Stimulated activated CD8-positive, alpha-beta memory T cell treated with anti-CD3 and anti-CD28 coated beads, Interleukin-7, amount 100 ng/mL, for 48 hours (primary cell): ENCODE measurements around the gene CYTH2.
"Not testable (repeated sequence)": the region's sequence is repeated elsewhere in the genome, so short reads cannot be mapped to it uniquely, and the experiment has no call there.

Source experiments
- DNase-seq, 2 donors: peaks; one replicate each; pipeline ENCODE4 v3.0.0-alpha.2; 2020; ENCODE audit warnings: low read depth in 1 of 2; ENCODE audit errors: extremely low read depth in 1 of 2

Gene CYTH2

DNA sequence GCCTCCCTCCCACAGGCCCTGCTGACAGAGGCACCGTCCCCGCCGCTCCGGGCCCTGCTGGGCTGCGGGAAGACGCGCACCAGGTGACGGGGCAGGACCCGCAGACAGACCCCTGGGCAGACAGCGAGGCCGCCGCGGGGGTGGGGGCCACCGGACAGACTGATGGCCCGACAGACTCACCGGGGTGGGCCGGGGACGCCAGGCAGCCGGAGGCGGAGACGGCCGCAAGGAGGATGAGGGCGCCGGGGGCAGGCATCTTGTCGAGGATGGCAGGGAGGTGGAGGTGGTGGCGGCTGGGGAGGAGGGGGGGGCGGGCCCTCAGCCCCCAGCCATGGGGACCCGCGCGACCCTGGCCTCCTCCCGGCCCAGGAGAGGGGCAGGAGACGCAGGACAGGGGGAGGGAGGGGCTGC is 42.2 kb downstream of the CYTH2 start:
- DNase-seq, result no peak

DNA sequence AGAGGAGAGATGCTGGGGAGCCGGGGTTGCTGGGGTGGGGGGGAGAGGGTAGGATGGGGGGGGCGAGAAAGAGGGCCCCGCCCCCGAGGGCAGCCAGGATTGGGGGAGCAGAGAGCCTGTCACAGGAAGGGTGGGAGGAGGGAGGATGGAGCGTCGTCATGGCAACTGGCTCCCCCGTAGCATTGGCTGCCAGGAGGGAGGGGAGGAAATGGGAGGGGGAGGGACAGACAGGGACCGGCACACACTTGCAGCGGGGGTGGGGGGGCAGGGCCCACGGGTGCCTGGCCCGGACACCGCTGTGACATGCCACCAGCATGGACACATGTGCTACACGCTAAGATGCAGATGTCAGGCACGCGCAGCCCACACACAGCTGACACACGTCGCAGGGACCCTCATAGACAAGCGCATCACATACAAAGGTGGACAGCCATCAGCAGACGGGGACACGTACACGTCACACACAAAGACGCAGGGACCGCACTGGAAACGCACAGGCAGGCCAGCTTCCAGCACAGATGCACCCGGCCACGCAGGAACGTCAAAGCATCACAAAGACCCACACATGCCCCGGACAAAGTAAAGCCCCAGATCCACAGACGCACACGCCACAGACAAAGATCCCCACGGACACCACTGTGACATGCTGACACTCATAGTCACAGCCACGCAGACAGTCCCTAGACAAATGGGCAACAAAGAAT is 42.8 kb downstream of the CYTH2 start, which contains the start of gene LMTK3:
Gene LMTK3 (minus strand): TSS at position 36 of the 704 bp plus-strand sequence. CDS start 259 bp downstream, outside the sequence.
- DNase-seq, result peak; percentile 53 to 70

DNA sequence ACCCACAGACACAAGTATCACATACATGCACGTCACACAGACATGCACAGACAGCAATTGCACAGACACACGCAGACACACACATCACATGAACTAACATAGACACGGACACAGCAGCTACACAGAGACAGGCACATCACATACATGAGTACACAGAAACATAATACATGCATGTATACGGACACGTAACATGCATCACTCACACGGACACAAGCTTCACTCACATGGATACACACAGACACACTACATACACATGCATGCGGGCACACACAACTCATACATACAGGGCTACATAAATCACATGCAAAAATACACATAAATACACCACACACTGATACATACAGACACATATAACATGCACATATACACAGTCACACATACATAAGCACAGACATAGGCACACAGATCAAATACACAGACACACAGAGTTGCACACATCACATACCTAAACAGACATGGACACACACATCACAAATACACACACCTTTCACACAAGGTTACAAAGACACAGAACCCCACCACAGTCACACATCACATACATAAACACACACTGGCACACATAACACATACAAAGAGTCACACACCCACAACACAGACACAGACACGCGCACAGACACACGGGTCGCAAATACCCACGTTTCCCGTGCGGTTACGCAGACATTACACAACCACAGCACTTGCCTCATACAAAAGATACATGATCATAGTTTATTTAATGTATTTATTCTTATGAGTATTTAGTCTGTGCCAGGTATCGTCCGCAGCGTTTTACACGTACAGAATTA is 43.5 kb downstream of the CYTH2 start:
- no peak for DNase-seq

DNA sequence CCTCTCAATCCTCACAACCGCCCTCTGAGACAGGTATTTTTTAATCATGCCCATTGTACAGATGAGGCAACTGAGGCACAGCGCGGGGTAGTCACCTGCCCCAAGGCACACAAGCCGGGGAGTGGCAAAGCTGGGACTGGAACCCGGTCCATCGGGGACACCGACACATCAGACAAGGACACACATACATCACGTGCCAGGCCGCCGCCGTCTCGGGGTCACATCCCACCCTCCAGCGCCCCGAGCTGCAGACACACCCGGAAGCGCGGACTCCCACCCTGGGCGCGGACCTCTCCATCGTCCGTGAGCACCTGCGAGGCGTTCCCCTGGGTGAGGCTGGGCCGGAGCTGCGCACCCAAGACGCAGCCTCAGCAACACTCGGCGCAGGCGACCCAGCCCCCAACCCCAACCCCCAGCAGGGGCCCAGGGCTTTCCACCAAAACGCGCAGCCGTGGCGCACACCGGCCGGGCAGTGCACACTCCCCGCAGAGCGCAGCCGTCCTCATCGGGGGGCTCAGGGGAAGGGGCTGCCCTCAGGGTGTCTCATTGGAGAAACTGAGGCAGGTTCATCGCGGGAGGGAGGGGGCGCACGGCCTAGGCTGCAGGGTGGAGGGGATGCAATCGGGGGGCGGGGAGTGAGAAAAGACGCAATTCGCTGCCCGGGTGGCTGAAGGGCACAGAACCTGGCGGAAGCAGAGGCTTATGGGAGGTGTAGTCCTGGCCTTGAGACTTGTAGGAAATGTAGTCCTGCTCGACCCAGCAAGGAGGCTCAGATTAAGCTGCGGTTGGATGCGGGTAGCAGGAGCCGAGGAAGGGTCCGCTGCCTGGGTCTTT is 44.3 kb downstream of the CYTH2 start:
- DNase-seq, result peak; percentile 43 to 64

DNA sequence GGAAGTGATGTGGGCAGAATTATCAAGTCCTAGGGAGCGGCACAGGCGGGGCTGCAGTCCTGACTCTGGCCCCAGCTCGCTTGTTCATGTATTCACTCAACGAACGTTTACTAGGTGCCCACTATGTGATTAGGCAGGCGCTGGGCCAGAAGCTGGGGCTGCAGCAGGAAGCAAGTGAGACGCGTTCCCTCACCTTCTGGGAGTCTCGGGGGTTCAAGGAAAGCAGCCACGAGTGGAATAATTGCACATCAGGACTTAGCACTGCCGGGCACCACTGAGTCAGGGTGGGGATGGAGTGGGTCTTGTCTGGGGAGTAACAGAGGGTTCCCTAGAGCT is 44.9 kb downstream of the CYTH2 start:
- no peak for DNase-seq

DNA sequence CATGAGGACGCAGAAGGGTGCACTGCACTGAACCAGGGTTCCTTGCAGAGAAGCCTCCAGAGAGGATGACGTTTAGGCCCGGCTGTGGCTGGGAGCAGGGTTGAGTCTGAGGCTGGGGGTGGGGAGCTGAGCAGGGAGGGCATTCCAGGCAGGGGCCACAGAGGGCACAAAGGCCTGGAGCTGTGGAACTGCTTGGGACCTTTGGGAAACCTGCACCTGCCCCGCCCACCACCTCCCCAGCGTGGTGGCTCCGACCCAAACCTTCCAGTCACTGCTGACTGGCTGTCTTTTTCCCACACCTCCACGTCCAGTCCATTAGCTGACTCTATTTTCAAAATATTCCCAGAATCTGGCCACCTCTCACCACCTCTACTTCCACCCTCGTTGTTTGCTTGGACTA is 47.4 kb downstream of the CYTH2 start:
- no peak for DNase-seq

DNA sequence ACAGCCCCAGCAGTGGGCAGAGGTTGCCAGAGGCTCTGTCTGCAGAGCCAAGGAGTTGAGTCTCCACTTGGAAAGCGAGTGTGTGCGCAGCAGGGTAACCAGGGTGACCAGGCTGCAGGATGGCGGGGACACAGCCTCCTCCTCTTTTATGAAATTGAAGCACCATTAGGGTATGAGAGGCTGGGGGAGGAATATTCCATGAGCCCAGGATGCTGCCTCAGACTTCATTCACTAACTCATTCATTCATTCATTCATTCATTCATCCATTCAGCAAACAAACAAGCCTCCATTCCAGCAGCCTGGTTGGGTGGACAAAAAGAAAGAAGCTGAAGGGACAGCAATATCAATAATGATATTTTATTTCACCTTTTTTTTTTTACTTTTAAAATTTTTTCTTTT is 49.0 kb downstream of the CYTH2 start:
- no peak for DNase-seq

DNA sequence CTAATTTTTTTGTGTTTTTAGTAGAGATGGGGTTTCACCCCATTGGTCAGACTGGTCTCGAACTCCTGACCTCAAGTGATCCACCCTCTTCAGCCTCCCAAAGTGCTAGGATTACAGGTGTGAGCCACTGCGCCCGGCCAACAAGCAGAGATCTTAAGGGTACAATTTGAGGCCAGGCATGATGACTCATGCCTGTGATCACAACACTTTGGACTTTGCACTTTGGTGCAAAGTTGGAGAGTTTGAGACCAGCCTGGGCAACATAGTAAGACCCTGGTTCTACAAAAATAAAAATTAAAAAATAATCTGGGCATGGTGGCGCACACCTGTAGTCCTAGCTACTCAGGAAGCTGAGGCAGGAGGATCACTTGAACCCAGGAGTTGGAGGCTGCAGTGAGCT is 50.3 kb downstream of the CYTH2 start:
- not testable (repeated sequence) for DNase-seq

DNA sequence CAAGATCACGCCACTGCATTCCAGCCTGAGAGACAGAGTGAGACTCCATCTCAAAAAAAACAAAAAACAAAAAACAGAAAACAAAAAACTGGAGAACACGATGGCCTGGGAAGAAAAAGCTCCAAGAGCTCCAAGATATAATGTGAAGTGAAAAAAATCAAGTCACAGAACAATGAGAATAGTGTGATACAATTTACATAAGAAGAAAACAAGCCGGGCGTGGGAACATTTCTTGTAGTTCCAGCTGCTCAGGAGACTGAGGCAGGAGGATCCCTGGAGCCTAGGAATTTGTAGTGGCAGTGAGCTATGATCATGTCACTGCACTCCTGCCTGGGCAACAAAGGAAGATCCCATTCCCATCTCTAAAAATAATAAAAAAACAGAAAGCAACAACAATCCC is 51.0 kb downstream of the CYTH2 start:
- no peak for DNase-seq

DNA sequence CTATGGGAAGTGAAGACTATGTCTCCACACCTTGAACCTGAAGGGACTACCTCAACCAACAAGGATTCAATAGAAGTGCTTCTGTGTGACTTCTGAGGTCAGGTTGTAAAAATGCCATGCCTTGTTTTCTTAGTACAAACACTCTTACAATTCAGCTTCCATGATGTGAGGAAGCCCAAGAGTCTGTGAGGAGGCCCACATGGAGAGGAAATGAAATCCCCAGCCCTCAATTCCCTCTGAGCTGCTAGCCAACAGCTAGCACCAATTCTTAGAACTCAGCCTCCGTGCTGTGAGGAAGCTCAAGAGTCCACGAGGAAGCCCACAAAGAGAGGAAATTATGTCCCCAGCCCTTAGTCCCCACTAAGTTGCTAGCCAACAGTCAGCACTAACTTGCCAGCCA is 55.1 kb downstream of the CYTH2 start:
- no peak for DNase-seq

DNA sequence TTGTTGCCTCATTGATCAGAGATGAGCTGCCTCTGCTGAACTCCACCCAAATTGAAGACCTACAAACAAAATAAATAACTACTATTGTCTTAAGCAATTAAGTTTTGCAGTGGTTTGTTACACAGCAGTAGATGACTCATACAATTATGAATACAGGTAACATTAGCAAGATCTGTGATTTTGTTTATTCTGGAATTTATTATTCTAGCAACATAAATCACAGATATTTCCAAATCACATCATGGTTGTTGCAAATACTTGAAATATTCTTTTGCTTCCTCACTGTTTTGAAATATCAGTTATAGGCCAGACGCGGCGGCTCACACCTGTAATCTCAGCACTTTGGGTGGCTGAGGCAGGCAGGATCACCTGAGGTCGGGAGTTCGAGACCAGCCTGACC is 55.6 kb downstream of the CYTH2 start:
- DNase-seq, result no peak

DNA sequence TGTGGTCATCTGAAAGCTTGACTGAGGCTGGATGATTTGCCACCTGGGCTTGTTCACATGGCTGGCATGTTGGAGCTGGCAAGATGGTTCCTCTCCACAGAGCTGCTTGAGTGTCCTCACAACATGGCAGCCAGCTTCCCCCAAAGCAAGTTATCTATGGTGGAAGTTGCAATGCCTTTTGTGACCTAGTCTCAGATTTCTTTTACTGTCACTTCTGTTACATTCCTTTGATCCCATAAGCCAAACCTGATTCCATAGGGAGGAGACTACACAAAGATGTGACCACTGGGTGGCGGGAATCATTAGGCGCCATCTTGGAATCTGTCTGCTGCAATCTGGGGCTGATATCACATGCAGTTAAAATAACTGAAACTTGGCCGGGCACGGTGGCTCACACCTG is 60.0 kb downstream of the CYTH2 start:
- DNase-seq, result no peak

DNA sequence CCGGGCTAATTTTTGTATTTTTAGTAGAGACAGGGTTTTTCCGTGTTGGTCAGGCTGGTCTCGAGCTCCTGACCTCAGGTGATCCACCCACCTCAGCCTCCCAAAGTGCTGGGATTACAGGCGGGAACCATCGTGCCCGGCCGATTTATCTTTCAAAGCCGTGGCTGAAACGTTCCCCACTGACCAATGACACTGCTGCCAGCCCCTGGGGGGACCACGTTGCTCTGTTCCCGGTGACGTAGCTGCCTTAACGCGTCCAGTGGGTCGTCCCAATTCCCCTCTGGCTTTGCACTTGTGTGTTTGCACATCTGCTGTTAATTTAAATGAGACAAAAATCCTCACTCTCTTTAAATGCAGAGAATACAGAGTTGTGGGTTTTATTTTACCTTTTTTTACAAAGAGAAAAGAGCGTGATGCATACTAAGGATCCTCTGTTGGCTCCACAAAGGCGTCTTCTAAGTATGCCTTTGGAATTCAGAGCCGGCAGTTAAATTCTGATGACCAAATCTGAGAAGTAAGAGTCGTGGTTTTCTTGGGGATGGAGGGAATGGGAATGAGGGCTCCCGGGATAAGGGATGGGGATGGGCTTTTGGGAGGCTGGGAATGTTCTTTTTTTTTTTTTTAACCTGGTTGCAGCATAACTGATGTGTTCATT is 61.0 kb downstream of the CYTH2 start:
- DNase-seq, result no peak

DNA sequence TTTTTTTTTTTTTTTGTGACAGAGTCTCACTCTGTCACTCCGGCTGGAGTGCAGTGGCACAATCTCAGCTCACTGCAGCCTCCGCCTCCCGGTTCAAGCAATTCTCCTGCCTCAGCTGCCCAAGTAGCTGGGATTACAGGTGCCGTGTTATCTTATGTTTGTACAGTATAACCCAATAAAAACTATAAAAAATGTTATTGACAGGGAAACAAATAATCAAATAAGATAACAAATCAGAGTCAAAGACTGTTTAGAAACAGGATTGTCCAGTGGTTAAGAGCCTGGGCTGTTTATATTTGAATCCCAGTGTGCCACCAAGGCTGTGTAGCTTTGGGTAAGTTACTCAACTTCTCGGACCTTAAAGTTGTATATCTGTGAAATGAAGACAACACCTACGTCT is 61.6 kb downstream of the CYTH2 start:
- no peak for DNase-seq
